Stimulated activated CD4-positive, alpha-beta T cell treated with anti-CD3 and anti-CD28 coated beads, Interleukin-12 subunit alpha, Interleukin-12 subunit beta, amount 100 ng/mL, for 24 hours (primary cell): ENCODE measurements around the gene MYPOP.
"Not testable (repeated sequence)": the region's sequence is repeated elsewhere in the genome, so short reads cannot be mapped to it uniquely, and the experiment has no call there.

Experiments used
- DNase-seq, 2 experiments: peaks; one replicate each; pipeline ENCODE4 v3.0.0-alpha.2; 2020; ENCODE audit warnings: low read depth in 2 of 2

MYPOP gene

DNA sequence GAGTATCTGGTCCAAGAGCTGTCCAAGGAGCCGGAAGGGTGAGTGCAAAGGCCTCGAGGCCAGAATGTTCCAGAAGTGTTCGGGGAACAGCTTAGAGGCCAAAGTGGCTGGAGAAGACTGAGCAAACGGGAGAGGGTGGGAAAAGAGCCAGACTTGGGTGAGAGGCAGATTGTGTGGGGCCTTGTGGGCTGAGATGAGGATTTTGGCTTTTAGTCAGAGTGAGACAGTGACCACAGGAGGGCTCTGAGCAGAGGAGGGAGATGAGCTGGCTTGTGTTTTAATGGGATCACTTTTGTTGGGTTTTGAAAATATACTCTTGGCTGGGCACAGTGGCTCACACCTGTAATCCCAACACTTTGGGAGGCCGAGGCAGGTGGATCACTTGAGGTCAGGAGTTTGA lies 6.5 kb upstream of the MYPOP start:
- no peak for DNase-seq

DNA sequence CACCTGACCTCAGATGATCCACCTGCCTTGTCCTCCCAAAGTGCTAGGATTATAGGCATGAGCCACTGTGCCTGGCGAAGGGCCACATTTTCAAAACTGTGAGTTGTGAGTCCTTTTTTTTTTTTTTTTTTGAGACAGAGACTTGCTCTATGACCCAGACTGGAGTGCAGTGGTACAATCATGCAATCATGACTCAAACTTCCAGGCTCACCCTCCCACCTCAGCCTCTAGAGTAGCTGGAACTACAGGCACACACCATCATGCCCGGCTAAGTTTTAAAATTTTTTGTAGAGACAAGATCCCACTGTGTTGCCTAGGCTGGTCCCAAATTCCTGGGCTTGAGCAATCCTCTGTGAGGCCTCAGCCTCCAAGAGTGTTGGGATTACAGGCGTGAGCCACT lies 3.8 kb upstream of the MYPOP start:
- no peak for DNase-seq

DNA sequence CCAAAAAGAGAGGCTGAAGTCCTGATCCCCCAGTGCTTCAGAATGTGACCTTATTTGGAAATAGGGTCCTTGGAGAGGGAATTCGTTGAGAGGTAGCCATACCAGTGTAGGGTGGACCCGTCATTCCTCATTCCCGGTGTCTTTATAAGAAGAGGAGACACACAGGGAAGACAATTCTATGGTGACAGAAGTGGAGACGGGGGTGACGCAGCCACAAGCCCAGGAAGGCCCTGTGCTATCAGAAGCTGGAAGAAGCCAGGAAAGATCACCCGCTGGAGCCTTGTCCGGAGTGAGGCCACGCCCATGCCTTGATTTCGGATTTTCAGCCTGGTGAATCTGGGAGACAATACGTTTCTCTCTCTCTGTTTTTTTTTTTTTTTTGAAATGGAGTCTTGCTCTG lies 2.6 kb upstream of the MYPOP start:
- no peak for DNase-seq

DNA sequence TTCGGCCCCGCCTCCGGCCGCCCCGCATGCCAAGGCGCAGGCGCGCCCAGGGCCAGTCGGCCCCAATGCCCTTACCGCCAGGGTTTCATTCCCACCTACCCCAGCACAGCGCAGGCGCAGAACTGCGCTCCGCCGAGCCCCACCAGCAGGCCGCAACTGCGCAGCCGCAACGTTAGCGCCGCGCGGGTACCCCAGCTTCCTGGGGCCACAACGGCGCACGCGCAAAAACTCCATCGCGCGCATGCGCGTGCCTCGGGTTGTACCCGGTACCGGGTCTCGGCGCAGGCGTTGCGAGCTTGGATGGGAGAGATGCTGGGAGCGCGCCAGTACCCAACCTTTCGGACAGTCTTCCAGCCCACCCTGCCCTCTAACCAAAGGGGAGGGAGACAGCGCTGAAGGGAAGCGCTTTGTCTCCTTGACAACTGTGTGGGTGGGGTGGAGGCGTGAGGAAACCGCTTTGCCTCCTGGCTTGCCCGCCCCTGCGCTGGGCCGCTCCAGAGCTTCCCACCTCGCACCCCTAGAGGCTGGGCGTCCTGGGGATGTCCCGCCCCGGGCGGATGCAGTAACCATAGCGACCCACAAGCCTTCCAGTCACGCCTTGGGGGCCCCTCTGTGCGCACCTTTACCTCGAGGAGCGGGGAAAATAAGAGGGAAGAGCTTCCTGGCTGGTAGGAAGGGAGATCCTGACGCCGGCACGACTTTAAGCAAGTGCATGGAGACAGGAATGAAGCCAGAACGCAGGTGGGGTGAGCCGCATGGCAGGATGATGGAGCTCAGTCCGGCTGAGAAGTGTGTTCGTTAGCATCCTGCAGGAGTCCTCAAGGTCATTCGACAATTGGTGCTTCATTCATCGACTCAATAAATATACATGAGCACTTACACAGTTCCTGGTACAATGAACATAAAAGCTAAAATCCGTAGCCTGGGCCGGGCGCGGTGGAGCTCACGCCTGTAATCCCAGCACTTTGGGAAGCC lies 525 bp upstream of the MYPOP start:
- peak; percentile 99 for DNase-seq

DNA sequence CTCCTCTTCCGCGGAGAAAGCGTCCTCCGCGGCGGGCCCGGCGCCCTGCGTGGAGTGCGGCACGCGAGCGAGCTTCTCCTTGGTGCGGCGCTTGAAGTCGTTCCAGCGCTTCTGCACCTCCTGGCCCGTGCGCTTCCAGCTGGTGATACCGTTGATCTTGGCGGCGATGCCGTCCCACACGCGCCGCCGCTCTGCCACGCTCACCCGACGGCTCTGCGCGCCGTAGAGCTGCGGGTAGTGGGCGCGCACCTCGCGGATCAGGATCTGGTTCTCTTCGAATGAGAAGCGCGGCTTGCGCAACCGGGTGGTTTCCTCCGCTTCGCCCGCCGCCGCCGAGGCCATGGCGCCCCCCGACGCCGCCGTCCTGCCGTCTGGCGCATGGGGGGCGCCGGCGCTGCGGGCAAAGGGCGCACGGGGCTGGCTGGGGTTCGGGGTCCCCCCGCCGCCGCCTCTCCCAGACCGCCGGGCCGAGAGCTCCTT lies 941 bp downstream of the MYPOP start:
- DNase-seq, result peak in 1 of 2 experiments; percentile 21

DNA sequence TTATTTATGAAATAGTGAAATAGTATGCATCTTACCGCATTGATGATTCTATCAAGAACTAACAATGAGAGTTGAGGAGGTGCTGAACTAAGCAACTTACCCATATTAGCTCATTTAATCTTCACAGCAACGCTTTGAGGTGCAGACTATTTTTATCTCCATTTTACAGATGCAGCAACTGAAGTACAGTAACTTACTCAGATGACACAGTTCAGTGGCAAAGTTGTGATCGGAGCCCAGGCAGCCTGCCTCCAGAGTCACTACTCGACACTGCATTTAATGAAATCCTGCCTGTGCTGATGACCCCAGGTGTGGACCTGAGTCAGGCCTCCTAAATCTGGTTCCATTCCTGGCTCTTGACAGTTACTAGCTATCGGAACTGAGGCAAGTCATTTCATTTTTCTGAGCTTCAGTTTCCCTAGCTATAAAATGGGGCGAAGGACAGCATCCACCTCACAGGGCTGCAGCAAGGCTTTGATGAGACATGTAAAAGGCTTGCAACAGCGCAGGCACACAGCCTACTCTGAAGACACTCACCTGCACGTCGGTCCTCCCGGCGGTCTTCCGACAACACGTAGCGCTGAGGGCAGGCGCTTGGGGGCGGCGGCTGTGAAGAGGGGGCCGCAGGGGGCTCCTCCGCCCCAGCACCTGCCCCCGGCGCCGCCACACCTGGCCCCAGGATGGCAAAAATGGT lies 1.5 kb downstream of the MYPOP start:
- DNase-seq, result no peak

DNA sequence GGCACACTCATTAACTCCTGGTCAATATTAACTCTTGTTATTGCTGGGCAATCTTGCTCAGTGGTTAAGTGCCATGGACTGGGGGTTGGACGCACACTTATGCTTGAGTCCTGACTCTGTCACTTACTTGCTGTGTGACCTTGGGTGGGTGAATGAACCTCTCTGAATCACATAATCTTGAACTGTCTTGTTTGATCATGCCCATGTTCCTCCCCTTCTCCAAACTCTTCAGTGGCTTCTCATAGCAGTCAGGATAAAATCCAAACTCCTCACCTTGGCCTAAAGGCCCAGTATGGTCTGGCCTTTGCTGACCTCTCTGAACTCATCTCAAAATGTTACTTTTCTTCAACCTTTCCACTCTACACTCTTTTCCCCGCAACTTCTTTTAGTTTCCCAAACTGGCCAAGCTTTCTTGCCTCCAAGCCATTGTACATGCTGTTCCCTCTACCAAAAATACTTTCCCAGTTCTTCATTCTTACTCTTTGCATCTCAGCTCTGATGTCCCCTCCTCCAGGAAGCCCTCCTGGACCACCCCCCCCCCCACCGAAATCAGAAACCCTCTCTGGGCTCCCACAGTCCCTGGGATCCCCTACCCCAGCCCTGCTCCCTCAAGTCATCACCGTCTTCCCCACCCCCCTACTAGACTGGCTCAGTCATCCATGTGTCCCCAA lies 2.4 kb downstream of the MYPOP start:
- no peak for DNase-seq

DNA sequence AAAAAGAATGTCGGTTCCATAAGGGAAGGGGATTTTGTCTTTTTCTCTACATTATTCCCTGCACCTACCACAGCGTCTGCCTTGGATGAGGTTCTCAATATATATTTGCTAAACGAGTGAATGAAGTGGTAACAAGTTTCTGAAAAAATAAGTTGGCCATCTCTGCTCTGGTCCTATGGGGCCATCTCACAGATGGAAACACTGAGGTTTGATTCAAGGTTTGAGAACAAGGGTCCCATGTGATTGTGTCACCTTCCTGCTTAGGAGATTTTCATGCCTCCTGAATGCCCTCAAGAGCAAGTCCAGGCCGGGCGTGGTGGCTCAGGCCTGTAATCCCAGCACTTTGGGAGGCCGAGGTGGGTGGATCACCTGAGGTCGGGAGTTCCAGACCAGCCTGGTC lies 3.2 kb downstream of the MYPOP start:
- no peak for DNase-seq

DNA sequence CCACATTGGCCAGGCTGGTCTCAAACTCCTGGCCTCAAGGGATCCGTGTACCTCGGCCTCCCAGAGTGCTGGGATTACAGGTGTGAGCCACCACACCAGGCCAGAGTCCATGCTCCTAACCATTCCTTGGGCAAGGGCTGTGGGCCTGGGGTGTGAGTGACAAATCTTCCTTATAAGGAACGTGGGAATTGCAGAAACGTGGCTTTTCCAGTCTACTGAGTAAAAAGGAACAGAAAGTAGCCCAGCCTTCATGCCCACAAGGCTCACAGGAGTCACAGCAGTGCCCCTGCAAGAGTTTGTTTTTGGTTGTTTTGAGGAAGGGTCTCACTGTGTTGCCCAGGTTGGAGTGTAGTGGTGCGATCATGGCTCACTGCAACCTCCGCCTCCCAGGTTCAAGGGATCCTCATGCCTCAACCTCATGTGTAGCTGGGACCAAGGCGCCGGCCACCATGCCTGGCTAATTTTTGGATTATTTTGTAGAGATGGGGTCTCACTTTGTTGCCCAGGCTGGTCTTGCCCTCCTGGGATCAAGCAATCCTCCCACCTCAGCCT lies 5.1 kb downstream of the MYPOP start:
- DNase-seq, result no peak

DNA sequence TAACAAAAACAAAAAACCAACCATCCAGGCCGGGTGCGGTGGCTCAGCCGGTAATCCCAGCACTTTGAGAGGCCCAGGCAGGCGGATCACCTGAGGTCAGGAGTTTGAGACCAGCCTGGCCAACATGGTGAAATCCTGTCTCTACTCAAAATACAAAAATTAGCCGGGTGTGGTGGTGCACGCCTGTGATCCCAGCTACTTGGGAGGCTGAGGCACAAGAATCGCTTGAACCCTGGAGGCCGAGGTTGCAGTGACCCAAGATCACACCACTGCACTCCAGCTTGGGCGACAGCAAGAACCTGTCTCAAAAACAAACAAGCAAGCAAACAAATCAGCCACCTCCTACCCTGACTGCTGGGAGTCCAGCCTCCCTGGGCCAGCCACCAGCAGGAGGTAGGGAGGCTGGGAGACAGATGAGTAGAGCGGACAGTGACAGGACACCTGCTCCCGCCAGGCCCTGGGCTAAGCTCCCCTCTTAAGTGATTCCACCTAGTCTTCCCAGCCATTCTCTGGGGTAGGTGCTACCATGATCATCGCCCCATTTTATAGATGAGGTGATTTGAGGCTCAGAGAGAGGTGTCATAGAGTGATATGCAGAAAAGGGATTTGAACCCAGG lies 6.3 kb downstream of the MYPOP start:
- DNase-seq, result not testable (repeated sequence)

DNA sequence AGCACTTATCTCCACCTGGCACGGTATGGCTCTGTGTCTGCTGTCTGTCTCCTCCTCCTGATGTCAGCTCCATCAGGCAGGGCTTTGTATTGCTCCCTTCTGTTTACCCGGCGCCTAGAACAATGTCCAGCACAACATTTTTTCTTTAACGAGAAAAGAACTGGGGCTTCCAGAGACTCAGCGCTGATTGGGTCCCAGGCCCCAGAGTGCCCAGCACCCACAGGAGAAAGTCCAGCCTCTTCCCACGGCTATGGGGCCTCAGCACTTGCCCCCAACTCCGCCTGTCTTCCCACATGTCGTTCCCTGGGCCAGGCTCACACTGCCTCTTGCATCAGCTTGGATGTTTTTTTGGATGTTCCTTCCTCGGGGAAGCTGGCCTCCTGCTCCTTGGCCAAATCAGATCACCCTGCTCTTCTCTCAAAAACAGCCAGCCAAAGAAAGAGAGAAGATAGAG lies 6.9 kb downstream of the MYPOP start:
- DNase-seq, result no peak

DNA sequence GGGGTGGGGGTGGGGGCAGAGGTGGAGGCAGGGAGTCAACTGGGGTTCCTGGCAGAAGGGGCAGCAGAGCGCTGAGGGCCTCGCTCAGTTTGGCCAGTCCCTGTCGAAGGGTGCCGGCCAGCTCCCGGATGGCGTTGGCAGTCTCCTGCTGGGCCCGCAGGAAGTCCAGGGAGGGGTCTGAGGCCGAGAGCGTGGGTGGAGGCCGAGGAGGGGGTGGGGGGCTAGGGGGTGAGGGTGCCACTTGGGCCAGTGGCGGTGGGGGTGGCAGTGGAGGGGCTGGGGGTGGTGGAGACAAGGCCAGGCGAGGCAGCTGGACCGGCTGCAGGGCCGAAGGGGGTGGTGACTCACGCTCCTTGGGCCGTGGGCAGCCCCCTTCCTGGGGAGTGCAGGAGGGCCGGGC lies 11.5 kb downstream of the MYPOP start:
- DNase-seq, result no peak

DNA sequence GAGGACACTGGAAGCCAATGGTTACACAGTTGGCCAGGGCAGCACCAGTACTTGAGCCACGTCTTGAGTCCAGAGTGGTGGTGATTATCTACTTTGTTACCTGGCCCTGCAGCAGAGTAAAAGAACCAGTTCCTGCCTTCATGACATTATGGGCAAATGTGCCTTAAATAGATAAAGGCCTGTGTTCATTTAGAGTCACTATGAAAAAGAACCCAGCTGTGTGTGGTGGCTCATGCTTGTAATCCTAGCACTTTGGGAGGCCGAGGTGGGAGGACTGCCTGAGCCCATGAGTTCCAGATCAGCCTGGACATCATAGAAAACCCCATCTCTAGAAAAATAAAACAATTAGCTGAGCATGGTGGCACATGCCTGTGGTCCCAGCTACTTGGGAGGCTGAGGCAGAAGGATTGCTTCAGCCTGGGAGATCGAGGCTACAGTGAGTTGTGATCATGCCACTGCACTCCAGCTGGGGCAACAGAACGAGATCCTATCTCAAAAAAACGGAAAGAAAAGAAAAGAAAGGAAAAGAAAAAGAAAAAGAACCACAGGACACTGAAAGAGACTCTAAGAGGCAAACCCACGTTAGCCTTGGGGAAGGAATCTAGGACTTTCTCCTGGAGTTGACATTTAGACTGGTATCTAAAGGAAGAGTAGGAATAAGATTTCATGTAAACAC lies 13.1 kb downstream of the MYPOP start:
- no peak for DNase-seq

DNA sequence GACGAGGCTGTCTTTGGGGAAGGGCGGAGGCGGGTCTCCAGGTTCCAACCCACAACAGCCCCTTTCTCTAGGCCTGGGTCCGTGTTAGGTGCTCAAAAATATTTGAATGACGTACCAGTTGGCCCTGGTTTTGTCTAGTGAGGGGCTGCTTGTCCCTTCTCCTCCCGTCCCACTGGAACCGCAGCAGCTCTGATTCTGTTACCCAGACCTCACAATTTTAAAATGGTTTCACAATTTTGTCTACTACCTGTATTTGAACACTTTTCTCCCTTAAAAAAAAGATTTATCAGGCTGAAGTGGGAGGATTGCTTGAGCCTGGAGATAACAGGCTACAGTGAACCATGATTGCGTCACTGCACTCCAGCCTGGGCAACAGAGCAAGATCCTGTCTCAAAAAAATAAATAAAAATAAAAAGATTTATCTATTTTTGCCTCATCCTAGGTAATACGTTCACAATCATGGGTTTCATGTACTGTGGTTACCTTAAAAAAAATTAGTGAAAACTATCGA lies 15.2 kb downstream of the MYPOP start:
- no peak for DNase-seq

DNA sequence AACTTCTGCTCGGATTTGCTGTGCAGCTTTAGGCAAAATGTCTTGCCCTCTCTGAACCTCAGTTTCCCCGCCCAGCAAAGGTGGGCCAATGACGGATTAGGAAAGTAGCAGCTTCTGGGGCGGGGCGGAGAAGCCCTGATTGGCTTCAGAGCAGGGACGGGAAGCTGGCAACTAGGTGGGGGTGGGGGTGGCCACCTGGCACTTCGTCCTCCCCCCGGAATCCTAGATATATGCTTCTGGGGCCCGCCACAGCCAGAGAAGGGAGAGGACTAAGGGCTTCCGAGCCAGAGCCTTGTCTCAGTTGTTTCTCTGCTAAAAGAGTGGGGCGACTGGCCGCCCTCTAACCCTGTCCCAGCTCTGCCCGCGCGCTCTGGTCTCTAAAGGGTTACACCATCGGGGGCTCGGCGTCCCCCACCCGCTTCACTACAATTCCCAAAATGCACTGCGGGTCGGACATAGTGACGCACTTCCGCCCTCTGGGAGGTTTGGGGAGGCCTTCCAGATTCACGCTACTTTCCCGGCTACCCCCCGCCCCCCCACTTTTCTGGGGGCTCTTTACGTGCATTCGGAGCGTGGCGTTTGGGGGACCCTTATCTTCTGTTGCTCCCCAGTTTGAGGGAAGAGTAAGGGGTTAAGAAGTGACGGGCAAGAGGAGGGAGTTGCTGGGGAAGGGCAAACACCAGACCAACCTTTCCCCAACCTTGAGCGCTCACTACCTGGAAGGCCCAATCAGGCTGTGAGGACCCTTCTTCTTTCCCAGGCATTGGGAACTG lies 15.8 kb downstream of the MYPOP start:
- DNase-seq, result peak; percentile 78 to 86

DNA sequence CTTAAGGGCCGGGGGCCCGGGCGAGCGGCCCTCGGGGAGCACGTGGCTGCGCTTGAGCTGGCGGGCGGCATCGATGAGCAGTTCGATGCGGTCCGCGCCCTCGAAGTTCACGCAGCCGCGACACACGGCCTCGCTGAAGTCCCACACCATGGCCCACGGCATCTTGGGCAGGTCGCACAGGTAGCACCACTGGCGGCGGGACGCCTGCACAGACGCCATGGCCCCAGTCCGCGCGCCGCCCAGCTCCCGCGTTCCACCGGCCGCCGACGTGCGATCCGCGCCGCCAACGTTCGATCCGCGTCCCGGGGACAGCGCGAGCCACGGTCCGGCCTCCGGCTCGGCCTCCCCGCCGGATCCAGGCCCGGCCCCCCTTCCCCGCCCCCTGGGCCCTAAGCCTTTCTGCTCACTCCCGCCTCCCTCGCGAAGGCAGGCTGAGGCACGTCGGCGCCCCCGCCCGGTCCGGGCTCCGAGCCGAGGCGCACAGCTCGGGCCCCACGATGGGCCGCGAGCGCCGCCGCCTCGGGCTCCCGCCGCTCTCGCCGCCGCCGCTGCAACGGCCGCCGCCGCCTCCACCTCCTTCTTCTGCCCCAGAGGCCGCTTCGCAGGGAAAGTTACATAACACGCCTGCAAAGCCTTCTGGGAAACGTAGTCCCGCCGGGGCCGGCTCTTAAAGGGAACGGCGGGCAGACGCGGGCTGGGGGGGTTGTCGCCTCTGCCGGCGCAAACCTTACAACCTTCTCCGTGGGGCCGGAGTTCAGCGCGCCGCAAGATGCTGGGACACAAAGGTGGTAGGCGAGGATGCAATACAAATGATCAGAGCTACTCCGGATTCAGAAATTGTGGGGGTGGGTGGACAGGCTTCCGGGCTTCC lies 16.6 kb downstream of the MYPOP start, which contains the start of gene IRF2BP1:
Gene IRF2BP1 (minus strand): TSS at position 586 of the 871 bp plus-strand sequence. CDS start 367 bp downstream, at position 219.
- DNase-seq, result peak; percentile 75 to 82

DNA sequence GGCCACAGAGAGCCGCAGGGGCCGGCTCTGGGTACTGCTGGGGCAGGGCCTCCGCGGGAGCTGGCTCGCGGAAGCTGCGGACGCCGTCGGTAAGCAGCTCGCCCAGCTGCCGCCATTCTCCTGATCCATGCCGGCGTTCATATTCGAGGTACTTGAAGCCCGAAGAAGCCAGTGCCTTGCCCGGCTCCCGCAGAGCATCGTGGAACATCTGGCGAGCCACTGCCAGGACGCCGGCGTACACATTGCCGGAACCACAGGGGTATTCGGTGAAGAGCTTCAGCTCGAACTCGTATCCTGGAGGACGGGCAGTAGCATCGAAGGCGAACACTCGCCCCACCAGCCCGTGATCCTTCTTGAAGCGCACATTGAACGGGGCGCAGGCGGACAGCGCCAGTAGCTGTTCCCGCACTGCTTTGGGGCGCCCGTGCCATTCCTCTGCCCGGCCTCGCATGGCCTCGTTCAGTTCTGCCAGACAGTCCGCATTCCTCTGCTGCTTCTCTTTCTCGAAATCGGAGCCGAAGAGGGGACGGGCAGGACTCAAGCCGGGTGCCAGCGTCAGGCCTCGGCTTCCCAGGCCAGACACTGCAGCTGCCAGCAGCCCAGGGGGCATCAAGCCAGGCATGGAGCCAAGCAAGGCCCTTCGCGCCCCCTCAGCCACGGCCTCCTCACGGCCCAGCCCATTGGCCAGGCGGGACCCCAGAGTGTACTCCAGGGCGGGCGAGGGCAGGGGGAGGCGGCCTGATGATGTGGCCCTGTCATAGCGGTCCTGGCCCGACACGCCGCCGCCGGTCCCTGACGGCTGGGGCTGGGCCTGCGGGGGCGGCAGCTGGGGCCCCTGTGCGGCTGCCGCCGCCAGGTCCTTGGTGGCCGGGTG lies 17.5 kb downstream of the MYPOP start:
- DNase-seq, result no peak
